Pancreas (tissue), 10 donors: ENCODE results near the gene MRPL17. TPM values are rescaled to one million over a fixed set of nuclear protein-coding genes. Genes with fewer than 3 reads are reported as not detected.

Source experiments
- ATAC-seq, 4 donors: fragments of 200-7000 bp; cut with Tn5 transposase; one replicate each; pipeline versions ENCODE4 v1.8.0 to v1.9.1; 2020; ENCODE audit warnings: mild to moderate bottlenecking in 4 of 4, moderate library complexity in 4 of 4
- DNase-seq, 6 donors: peaks; one replicate each; pipeline ENCODE4 v3.0.0-alpha.2; 2020
- FAIRE-seq: peaks from 2 replicates; lab custom pipeline; 2012; peaks lifted over from hg19 to GRCh38; lab: Jason Lieb, UNC
- H3K27ac ChIP-seq, 4 donors: fragments of 200-600 bp; sonication (generic); 1 replicate in 3 of 4; 2 replicates in 1 of 4; pipeline versions ENCODE4 v1.5.0 to v1.8.0; 2020
- H3K27me3 ChIP-seq, 4 donors: fragments of 200-600 bp; one replicate each; pipeline ENCODE4 v1.8.0; 2021
- H3K36me3 ChIP-seq, 3 donors: fragments of 200-600 bp; sonication (generic) in 1 of 3; one replicate each; pipeline versions ENCODE4 v1.5.0 to v1.8.0; 2020 to 2021
- H3K4me1 ChIP-seq, 3 donors: fragments of 200-600 bp; one replicate each; pipeline ENCODE4 v1.8.0; 2021
- H3K4me3 ChIP-seq, 4 donors: fragments of 200-600 bp; sonication (generic) in 2 of 4; one replicate each; pipeline versions ENCODE4 v1.5.0 to v1.8.0; 2020 to 2021
- H3K9me3 ChIP-seq, 4 donors: fragments of 200-600 bp; one replicate each; pipeline ENCODE4 v1.8.0; 2021
- CTCF ChIP-seq, 4 donors: fragments of 200-600 bp; sonication (generic) in 3 of 4; IDR thresholded peaks; one replicate each; pipeline versions ENCODE4 v1.5.0 to v1.8.0; 2021; ENCODE audit warnings: antibody characterized with exemption in 4 of 4
- WGBS, 2 donors: extraction: QIAGEN DNeasy Blood & Tissue Kit; methylation state at CpG; one replicate each; pipeline ENCODE4 v1.1.7; 2013; 5-methylcytosine and 5-hydroxymethylcytosine counted together
- intact Hi-C, 3 donors: fragments of 100-400 bp; cut with DNase I; formaldehyde crosslinking; loops; one replicate each; pipeline versions ENCODE4 v1.11.1 to v1.14.2; 2022
- polyA plus RNA-seq, 2 donors: library from polyadenylated mRNA; stranded (reverse); fragments of 200-250 nt; gene quantifications; one replicate each; pipeline ENCODE4 v1.2.3, GENCODE V29; 2013
- total RNA-seq, 6 donors: library from RNA; stranded (reverse); fragmentation: NEBNext Ultra II Directional in 4 of 6; extraction: Animal tissue kit (Norgen Biotek cat#: 25700) in 4 of 6; gene quantifications; one replicate each; pipeline versions ENCODE4 v1.2.1 to v1.2.4, GENCODE V29; 2021 to 2023
- donor health status: healthy with polysubstance abuse.
- donor health status: DM: no; HTN: no; CAD: no; lungs with moderate emphysema.
- donor health status: DM: no; HTN: no; CAD: no.
- donor health status: control.
- donor health status: control.
- donor health status: Bipolar disorder and iron deficiency.
- donor health status: DM: yes; HTN: yes; CAD: no.
- donor health status: DM: no; HTN: no; CAD: no.
- donor health status: DM: no; HTN: no; CAD: no.
- donor health status: DM: yes; HTN: yes; CAD: no.

Gene MRPL17
- total and polyA plus RNA-seq, 8 donors = 10.6 to 33.8 (median 21.3) TPM

- Histone ChIP-seq H3K9me3 (no peaks in the 10 kb centered on the region), H3K27ac (no peak overlapping the region), H3K36me3 (no peaks in the 10 kb centered on the region), H3K27me3 (no peaks in the 10 kb centered on the region), H3K4me1 (no peaks in the 10 kb centered on the region), H3K4me3 (no peak overlapping the region)
- WGBS, 2 donors = 86 to 88% methylated on average over 1 of the region's 1 CpG
- intact Hi-C loops = no loop called here
- no peak for DNase-seq
- no peak for TF ChIP-seq CTCF (IDR thresholded peaks at IDR 0.05)
- no peak for ATAC-seq
- no peak for FAIRE-seq
Observed at GRCh38 chr11:6653097-6653496, 30.0 kb downstream of the MRPL17 start.

GRCh38 chr11:6652182-6652581 lies 31.0 kb downstream of the MRPL17 start:
- Histone ChIP-seq H3K36me3 (no peaks in the 10 kb centered on the region), H3K9me3 (no peaks in the 10 kb centered on the region), H3K4me3 (no peak overlapping the region), H3K27me3 (no peaks in the 10 kb centered on the region), H3K4me1 (no peaks in the 10 kb centered on the region), H3K27ac (no peak overlapping the region)
- DNase-seq (no peak), FAIRE-seq (no peak), ATAC-seq (no peak)
- 49 to 61% methylated on average over 3 of the region's 3 CpGs for WGBS, 2 donors
- intact Hi-C loops = no loop called here
- TF ChIP-seq CTCF (IDR thresholded peaks at IDR 0.05) = no peak

DNA sequence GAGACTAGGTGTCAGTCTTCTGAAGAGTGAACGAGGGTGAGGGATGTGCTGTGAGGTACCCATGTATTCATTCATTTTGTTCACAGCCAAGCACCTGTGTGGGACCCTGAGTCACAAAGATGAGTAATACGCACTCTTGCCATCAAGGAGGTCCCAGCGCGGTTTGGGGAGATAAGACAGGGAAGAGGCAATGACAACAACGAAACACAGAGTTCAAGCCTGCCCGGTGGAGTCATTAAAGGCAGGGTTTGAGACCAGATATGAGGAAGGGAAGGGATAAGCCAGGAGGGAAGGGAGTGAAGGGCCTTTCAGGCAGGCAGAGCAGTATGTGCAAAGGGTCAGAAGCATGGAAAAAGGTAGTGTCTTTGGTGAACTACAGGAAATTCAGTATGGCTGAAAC lies 32.2 kb downstream of the MRPL17 start:
- Histone ChIP-seq H3K4me3 (no peak overlapping the region), H3K36me3 (no peaks in the 10 kb centered on the region), H3K9me3 (no peaks in the 10 kb centered on the region), H3K27ac (no peak overlapping the region), H3K27me3 (no peaks in the 10 kb centered on the region), H3K4me1 (no peaks in the 10 kb centered on the region)
- TF ChIP-seq CTCF (IDR thresholded peaks at IDR 0.05) = no peak
- DNase-seq (no peak), ATAC-seq (no peak), FAIRE-seq (no peak)
- WGBS, 2 donors = 58 to 67% methylated on average over 6 of the region's 6 CpGs
- intact Hi-C loops = no loop called here

DNA sequence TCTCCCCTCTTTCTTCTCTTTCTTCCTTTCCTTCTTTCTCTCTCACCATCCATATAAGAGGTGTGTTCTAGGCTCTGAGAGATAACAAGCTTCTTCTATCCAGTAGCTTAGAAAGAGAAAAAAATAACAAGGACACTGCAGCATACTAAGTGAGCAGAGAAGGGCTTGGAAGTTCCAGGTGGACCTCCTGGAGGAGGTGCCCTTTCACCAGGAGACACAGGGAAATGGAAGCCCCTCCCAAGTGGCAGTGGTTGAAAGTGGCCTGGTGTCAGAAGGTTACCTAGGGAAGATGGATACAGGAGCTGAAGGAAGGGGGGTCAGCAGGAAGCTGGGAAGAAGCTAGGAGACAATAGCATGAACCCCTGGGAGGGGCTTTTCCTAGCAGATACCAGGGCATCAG lies 33.0 kb downstream of the MRPL17 start:
- FAIRE-seq = no peak

DNA sequence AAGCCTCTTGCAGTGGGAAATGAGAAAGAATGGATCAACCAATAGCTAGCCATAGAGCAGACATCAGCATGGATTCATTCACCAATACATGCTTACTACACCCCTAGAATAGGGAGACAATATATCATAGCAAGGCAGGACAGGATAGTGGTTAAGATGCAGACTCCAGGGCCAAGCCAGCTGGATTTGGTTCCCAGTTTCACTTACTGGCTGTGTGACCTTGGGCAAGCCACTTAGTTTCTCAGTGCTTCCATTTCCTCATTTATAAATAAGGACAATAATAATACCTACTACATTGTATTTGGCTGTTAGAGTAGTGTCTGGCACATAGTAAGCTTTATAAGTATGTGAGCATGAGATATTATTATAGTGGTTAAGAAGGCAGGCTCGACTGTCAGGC lies 34.6 kb downstream of the MRPL17 start:
- TF ChIP-seq CTCF (IDR thresholded peaks at IDR 0.05) = no peak
- H3K4me3 ChIP-seq = no peak overlapping the region
- DNase-seq (no peak), ATAC-seq (peak in 2 of 4 donors; percentile 48 to 56), FAIRE-seq (no peak)
- H3K36me3 ChIP-seq = no peaks in the 10 kb centered on the region
- WGBS, 2 donors = 60 to 62% methylated on average over 1 of the region's 1 CpG
- no peaks in the 10 kb centered on the region for H3K4me1 ChIP-seq
- intact Hi-C loops = no loop called here
- H3K27me3 ChIP-seq = no peaks in the 10 kb centered on the region
- H3K9me3 ChIP-seq = no peaks in the 10 kb centered on the region
- H3K27ac ChIP-seq = no peak overlapping the region

More for the DNA sequence above, 33.0 kb downstream of the MRPL17 start:
- Histone ChIP-seq H3K27me3 (no peaks in the 10 kb centered on the region), H3K9me3 (no peaks in the 10 kb centered on the region), H3K27ac (no peak overlapping the region), H3K4me3 (no peak overlapping the region), H3K36me3 (no peaks in the 10 kb centered on the region), H3K4me1 (no peaks in the 10 kb centered on the region)
- DNase-seq (no peak), ATAC-seq (no peak)
- no peak for TF ChIP-seq CTCF (IDR thresholded peaks at IDR 0.05)
- intact Hi-C loops = no loop called here
